Left renal cortex interstitium (tissue), 4 donors: ENCODE data around the gene AGAP1. TPM values are rescaled to one million over a fixed set of nuclear protein-coding genes. Genes with fewer than 3 reads are reported as not detected.
A peak's percentile ranks its signal among the peaks of the same experiment; 100 is the strongest.

ENCODE experiments used
- DNase-seq, 4 donors: peaks; one replicate each; pipeline ENCODE4 v3.0.0-alpha.2; 2013; ENCODE audit warnings: low read depth in 4 of 4, low spot score in 2 of 4, missing footprints in 1 of 4
- polyA plus RNA-seq, 4 donors: library from polyadenylated mRNA; unstranded; fragments of 120-200 nt; gene quantifications; one replicate each; pipeline ENCODE4 v1.2.1, GENCODE V29; 2013; ENCODE audit not compliant: insufficient read length in 4 of 4

AGAP1 gene
- polyA plus RNA-seq, 4 donors: 18.1 to 22.7 (median 19.7) TPM

GRCh38 chr2:235582081-235582686 is 88.3 kb downstream of the AGAP1 start:
- no peak for DNase-seq

DNA sequence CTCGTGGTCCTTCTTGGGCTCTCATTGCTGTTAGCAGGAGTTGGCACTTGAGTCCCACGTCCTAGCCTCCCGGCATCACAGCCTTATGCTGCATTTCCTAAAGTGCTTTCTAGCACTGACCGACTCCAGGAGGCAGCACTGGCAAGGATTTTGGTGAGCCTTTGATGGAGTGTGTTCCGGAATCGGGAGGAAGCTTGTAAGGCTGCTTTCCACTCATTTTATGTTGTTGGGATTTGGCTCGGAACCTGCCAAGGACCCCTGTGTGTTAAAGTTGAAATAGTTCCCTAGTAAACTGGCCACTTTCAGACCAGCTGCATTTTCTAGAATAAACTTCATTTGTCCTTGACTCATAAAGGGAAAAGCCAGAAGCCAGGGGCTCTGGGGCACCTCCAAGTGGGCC is 88.9 kb downstream of the AGAP1 start:
- no peak for DNase-seq

DNA sequence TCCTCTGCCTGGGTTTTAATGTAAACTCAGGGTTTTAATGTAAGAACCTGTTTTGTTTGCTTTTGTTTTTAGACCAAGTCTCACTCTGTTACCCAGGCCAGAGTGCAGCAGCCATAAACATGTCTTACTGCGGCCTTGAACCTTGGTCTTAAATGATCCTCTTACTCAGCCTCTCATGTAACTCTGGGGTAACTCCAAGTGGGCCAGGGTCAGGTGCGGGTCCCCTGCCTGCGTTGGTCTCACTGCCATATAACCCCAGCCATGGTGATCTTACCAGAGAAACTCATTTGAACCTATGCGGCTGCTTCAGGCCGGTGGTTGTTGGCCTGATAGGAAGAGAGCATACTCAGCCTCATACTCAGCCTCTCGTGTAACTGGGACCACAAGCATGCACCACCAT is 89.3 kb downstream of the AGAP1 start:
- no peak for DNase-seq

GRCh38 chr2:235583925-235584637 is 90.2 kb downstream of the AGAP1 start:
- DNase-seq: no peak

DNA sequence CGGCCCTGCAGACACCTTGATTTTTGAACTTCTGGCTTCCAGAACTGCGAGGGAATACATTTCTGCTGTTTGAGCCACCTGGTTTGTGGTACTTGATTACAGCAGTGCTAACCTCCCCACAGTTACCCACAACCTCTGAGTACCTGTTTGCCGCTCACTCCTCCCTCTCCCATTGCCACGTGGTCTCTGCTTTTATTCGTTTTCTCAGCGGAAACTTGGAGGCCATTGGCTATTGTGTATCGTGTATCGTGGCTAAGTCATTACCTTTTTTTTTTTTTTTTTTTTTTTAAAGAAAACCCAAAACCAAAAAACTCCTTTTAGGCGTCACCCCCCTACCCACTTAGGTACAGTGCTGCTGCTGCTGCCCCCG is 90.8 kb downstream of the AGAP1 start:
- DNase-seq: no peak

DNA sequence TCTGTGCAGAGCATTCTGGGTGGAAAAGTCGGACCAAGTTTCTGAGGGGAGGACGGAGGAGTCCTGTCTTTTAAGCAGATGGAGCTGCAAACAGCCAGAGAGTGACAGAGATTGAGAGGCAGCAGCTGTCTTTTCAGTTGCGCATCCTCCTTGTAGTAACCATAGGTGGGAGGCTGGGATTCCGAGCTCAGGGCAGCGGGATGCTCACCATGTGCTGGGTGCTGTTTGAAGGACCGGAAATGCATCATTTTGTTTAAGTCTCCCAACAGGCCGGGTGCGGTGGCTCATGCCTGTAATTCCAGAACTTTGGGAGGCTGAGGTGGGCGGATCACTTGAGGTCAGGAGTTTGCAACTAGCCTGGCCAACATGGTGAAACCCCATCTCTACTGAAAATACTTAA is 93.4 kb downstream of the AGAP1 start:
- DNase-seq: no peak

GRCh38 chr2:235588750-235589149 is 94.9 kb downstream of the AGAP1 start:
- DNase-seq: no peak

- no peak for DNase-seq
These were observed 97.4 kb downstream of the AGAP1 start for GRCh38 chr2:235591231-235591730.

- DNase-seq: no peak
These were observed 98.1 kb downstream of the AGAP1 start for GRCh38 chr2:235591921-235592320.

DNA sequence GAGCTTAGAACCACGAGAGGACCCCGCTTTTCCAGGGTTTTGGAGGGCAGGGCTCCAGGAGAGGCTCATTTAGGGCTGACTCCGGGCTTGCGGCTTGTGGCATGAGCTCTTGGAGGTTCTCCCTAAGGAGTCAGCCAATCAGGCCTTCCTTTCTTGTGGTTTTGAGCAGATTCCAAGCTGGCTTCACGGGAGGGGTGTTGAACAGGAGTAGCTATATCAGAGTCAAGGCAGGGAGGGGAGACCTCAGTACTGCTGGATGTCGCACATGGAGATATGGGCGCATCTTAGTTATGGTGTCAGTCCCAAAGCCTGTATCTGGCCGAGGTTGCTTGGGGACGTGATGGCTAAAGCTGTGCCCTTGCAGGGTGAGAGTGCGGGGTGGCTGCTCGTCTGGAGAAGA is 98.6 kb downstream of the AGAP1 start:
- DNase-seq: no peak

DNA sequence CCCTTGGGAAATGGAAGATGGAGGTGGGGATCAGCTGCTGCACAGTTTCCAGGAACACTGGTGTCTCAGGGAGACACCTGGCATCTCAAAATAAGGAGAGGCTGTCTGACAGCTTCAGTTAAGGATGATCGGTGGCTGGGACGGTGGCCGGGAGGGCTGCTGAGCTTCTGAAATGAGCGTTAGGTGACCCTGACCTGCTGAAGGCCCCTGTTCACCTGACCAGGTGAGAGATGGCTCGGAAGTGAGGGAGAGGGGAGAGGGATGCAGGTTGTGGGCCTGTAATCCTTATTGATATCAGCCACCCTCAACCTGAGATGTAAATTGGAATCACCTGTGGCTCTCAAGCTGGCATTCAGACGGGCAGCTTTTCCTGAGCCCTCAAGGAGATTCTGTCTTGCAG is 99.0 kb downstream of the AGAP1 start:
- no peak for DNase-seq

- DNase-seq: peak in 3 of 4 donors; percentile 42 to 49 (median 44)
These were observed 100.2 kb downstream of the AGAP1 start for GRCh38 chr2:235594041-235594440.

DNA sequence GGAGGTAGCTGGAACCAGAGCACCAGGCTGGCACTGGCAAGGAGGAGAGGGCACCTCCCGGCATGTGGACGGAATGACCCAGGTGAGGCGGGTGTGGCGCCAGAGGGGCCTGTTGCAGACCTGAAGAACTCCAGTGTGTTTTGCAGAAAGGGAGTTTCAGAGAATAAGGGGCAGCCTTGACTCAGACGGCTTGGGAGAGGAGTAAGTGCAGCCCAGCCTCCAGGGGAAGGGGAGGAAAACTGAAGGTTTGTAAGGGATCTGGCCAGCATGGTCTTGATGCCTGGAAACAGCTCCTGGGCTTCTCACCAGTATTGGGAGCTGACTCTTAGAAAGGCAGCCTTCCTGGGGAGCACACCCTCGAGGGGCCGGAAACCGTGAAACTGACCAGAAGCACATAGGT is 101.1 kb downstream of the AGAP1 start:
- no peak for DNase-seq

DNA sequence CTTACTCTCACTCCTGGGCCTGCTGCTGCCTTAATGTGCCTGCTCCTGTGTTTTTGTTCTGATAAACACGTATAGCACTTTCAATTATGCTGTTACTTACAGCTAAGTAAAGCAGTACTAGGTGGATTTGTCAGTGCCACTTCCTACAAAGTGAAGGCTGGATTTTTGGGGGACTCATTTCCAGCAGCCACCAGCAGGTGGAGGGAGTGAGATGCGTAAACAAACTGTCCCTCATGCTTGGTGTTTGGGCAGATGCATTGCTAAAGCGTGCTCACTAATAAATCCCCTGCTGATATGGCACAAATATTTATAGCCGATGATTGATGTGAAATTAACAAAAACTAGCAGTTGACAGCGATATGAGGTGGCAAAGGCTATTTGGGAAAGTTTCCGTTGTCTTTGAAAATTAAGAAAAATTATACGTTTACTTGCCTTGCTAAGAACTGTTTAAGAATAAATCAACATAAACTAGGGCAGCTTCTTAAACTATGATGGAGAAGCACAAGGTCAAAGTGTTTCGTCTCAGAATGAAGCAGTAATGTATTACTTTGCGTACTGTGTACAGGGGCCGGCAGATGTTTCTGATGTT is 101.7 kb downstream of the AGAP1 start:
- DNase-seq: peak; percentile 39 to 69 (median 60)

- DNase-seq: no peak
These were observed 102.4 kb downstream of the AGAP1 start for GRCh38 chr2:235596272-235596671.

DNA sequence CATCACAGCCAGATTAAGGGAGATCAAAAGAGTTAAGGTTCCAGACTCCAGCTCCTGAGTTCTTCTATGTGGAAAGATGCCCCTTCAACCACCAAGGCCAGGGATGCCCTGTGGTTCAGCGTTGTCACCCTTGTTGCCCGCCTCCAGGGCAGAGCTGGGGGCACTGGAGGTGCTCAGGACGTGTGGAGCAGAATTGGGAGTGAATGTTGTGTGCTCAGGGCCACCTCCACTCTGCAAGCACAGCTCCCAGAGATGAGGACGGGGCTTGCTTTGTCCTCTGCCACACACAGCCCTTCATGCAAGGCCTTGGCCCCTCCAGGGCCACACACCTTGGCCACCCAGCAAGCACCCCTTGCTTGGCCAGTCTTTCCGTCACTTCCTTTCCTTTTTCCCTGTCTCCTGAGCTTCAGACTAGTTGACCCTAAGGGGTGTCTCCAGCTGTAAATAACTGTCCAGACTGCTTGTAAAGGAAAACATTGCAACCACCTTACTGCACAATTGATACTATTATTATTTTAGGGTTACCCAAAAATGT is 103.3 kb downstream of the AGAP1 start:
- no peak for DNase-seq

DNA sequence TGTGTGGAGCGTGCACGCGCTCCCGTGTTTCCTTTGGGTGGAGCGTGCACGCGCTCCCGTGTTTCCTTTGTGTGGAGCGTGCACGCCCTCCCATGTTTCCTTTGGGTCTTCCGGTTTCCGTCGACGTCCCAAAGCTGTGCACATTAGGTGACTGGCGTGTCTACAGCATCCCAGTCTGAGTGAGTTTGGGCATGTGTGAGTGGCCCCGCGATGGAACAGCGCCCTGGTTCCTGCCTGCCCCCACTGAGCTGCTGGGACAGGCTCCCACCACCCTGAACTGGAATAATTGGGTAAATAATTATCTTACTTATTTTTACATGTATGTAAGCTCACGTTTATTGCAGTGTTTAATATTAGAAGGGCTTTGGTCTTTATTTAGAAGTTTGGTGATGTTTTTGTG is 104.2 kb downstream of the AGAP1 start:
- DNase-seq: no peak

- DNase-seq: no peak
These were observed 105.0 kb downstream of the AGAP1 start for GRCh38 chr2:235598532-235599531.

GRCh38 chr2:235599596-235600338 is 105.9 kb downstream of the AGAP1 start:
- DNase-seq: no peak

DNA sequence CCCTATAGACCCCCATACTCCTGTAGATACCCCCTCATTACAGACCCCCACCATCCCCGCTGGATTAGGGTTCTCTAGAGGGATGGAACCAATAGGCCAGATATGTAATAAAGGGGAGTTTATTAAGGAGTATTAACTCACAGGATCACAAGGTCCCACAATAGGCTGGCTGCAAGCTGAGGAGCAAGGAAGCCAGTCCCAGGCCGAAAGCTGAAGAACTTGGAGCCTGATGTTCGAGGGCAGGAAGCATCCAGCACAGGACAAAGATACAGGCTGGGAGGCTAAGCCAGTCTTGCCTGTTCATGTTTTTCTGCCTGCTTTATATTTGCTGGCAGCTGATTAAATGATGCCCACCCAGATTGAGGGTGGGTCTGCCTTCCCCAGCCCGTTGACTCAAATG is 106.6 kb downstream of the AGAP1 start:
- no peak for DNase-seq
